ENCODE data around the gene SUSD6. TPM values are rescaled to one million over a fixed set of nuclear protein-coding genes. Genes with fewer than 3 reads are reported as not detected.

Gene SUSD6
- total RNA-seq, 4 donors from 2014 or later: 33.8 to 125 (median 113) TPM

GRCh38 chr14:69632593-69633151 is 21.3 kb downstream of the SUSD6 start:
- H3K27ac ChIP-seq: peak overlapping the region in 2 of 4 donors; percentile 8 to 50
- TF ChIP-seq CTCF (IDR thresholded peaks at IDR 0.05): no peak
- no peak for TF ChIP-seq POLR2A (IDR thresholded peaks at IDR 0.05)
- no peak for DNase-seq

GRCh38 chr14:69633238-69633637 is 21.8 kb downstream of the SUSD6 start:
- H3K27ac ChIP-seq: peak overlapping the region in 1 of 4 donors; percentile 50
- no peaks in the 10 kb centered on the region for H3K36me3 ChIP-seq
- H3K9me3 ChIP-seq: no peaks in the 10 kb centered on the region
- no peak for DNase-seq
- no peak for TF ChIP-seq POLR2A (IDR thresholded peaks at IDR 0.05)
- TF ChIP-seq CTCF (IDR thresholded peaks at IDR 0.05): no peak
- peaks cover 14 to 89% (median 48%) of the 10 kb centered on the region in 4 donors for H3K4me1 ChIP-seq
- H3K4me3 ChIP-seq: no peak overlapping the region
- no peaks in the 10 kb centered on the region for H3K27me3 ChIP-seq

More at GRCh38 chr14:69632593-69633151, 21.3 kb downstream of the SUSD6 start:
- Histone ChIP-seq H3K27me3 (no peaks in the 10 kb centered on the region), H3K4me3 (no peak overlapping the region), H3K36me3 (no peaks in the 10 kb centered on the region), H3K4me1 (peaks cover 11 to 83% (median 44%) of the 10 kb centered on the region in 4 donors), H3K9me3 (no peaks in the 10 kb centered on the region)

- Histone ChIP-seq H3K9me3 (no peaks in the 10 kb centered on the region), H3K36me3 (no peaks in the 10 kb centered on the region), H3K4me3 (peak overlapping the region in 1 of 4 donors; percentile 2), H3K27me3 (no peaks in the 10 kb centered on the region), H3K27ac (peak overlapping the region; percentile 59 to 90 (median 70)), H3K4me1 (peaks cover 14 to 85% (median 50%) of the 10 kb centered on the region in 4 donors)
- DNase-seq: no peak
- TF ChIP-seq CTCF (IDR thresholded peaks at IDR 0.05): no peak
- no peak for TF ChIP-seq POLR2A (IDR thresholded peaks at IDR 0.05)
These were observed 24.7 kb downstream of the SUSD6 start for GRCh38 chr14:69635981-69636639.

GRCh38 chr14:69636718-69637480 is 25.5 kb downstream of the SUSD6 start:
- TF ChIP-seq CTCF (IDR thresholded peaks at IDR 0.05) (no peak), POLR2A (IDR thresholded peaks at IDR 0.05) (no peak)
- Histone ChIP-seq H3K36me3 (no peaks in the 10 kb centered on the region), H3K9me3 (no peaks in the 10 kb centered on the region), H3K4me3 (peak overlapping the region in 2 of 4 donors; percentile 2 to 10), H3K4me1 (peaks cover 14 to 80% (median 45%) of the 10 kb centered on the region in 4 donors), H3K27ac (peak overlapping the region; percentile 59 to 90 (median 70)), H3K27me3 (no peaks in the 10 kb centered on the region)
- DNase-seq: no peak

GRCh38 chr14:69637503-69638031 is 26.2 kb downstream of the SUSD6 start:
- peak in 2 of 3 donors; percentile 90 for DNase-seq
- TF ChIP-seq CTCF (IDR thresholded peaks at IDR 0.05) (no peak), POLR2A (IDR thresholded peaks at IDR 0.05) (peak in 1 of 2 donors; percentile 23)
- peak overlapping the region; percentile 59 to 90 (median 70) for H3K27ac ChIP-seq

More at GRCh38 chr14:69637503-69638031, 26.2 kb downstream of the SUSD6 start:
- H3K4me1 ChIP-seq: peaks cover 14 to 78% (median 38%) of the 10 kb centered on the region in 4 donors
- no peaks in the 10 kb centered on the region for H3K9me3 ChIP-seq
- H3K36me3 ChIP-seq: no peaks in the 10 kb centered on the region
- peak overlapping the region in 1 of 4 donors; percentile 17 for H3K4me3 ChIP-seq
- H3K27me3 ChIP-seq: no peaks in the 10 kb centered on the region
